NCI-H2227 (cell line): ENCODE measurements around the gene AGTRAP.

Source experiments
- DNase-seq: peaks from one replicate; lab custom pipeline; 2025; ENCODE audit not compliant: unreplicated experiment; lab: John Stamatoyannopoulos, UW

The AGTRAP gene

DNA sequence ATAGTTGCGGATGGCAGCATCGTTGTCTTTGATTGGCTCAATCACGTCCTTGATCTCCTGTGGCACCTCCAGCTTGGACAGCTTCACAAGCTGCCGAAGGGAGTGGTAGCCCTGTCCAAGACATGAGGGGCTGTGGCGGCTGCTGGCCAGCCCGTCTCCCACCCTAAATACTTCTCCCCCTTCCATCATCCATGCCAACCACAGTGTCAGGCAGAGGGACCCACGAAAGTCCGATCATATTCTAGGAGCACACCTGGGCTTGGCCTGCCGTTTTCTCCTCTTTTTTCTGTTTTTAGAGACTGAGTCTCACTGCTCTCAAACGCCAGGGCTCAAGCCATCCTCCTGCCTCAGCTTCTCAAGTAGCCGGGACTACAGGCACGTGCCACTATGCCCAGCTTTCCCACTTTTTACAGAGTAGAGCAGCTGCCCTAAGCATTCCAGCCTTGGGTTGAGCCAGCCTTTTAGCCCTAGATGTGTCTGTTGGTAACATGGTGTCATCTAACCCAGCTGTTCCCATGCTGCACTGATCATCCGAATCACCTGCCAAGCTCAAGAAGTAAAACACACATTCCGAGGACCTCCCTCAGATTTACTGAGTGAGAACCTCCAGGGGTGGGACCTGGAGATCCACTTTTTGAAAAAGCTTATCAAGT, 59.4 kb downstream of the AGTRAP start:
- DNase-seq, result no peak

DNA sequence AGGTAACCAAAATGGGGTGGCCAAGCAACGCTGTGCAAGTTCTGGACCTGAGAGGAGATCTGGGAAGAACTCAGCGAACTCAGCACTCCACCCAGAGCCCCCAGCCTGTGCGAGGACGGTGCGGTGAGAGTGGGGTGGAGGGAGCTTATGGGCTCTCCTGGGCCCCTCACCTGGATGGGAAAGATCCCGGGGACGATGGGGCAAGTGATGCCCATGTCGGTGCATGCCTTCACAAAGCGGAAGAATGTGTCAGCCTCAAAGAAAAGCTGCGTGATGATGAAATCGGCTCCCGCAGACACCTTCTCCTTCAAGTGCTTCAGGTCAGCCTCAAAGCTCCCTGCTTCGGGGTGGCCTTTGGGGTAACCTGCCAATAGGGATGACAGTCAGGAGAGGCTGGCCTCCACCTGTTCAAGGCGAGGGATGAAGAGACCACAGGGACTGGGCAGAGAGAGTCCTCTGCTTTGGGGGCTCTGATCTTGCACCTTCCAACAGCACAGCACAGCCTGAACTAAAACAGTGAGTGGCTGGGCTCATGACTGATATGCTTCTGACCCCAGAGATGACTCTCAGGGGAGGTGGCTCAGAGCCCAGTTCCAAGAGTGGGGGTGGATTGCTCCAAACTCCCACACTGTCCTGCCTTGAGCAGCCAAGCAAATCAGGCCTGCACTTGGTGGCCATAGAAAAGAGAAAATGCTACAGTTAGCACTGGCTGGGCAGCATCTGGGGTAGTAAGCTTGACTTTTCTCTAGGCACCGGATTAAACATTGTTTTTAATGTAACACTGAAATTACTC, 60.3 kb downstream of the AGTRAP start:
- DNase-seq, result no peak

- no peak for DNase-seq
Measured at GRCh38 chr1:11797525-11798216, 61.7 kb downstream of the AGTRAP start.

GRCh38 chr1:11799099-11799498, 63.2 kb downstream of the AGTRAP start:
- DNase-seq, result no peak

GRCh38 chr1:11799896-11800295, 64.0 kb downstream of the AGTRAP start:
- no peak for DNase-seq

DNA sequence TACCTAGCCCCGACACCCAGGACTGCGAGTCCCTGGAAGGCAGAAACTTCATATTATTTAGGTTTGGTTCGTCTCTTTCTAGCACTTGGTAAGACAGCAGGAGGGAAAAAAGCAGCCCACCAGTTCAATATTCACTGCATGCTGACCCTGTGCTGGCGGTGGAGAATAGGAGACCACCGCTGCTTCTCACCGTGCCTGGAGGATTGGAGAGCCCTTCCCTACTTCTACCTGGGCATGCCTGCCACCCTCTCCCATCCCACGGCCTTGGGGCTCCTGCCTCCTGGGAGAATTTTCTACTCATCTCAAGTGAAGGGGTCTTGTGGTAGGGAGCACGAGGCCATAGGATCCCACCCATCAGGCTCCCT, 64.4 kb downstream of the AGTRAP start:
- DNase-seq, result no peak
